Breast epithelium (tissue), 3 donors: ENCODE measurements around the gene STK40.

Experiments
- CTCF ChIP-seq, 3 donors: fragments of 450-650 bp; IDR thresholded peaks; one replicate each; pipeline ENCODE4 v1.5.1; 2016 to 2017; ENCODE audit warnings: antibody characterized with exemption in 3 of 3, mild to moderate bottlenecking in 3 of 3, moderate library complexity in 3 of 3
- POLR2A ChIP-seq: fragments of 450-650 bp; IDR thresholded peaks from one replicate; pipeline ENCODE4 v1.6.1; 2016; ENCODE audit warnings: antibody characterized with exemption, mild to moderate bottlenecking, moderate library complexity
- POLR2AphosphoS5 ChIP-seq, 3 donors: sonication (generic); formaldehyde crosslinking; IDR thresholded peaks; one replicate each; pipeline ENCODE4 v1.6.1; 2017; ENCODE audit warnings: antibody characterized with exemption in 3 of 3

GRCh38 chr1:36320767-36321118 is 65.0 kb downstream of the STK40 start:
- TF ChIP-seq CTCF (IDR thresholded peaks at IDR 0.05) (no peak), POLR2AphosphoS5 (IDR thresholded peaks at IDR 0.05) (no peak), POLR2A (no peak)
